SK-N-SH treated with all-trans-retinoic acid at 6 μM for 48 hours (cell line): ENCODE results near the gene RBKS.

ENCODE experiments used
- ATAC-seq: fragments of 200-7000 bp; cut with Tn5 transposase; 3 replicates; pipeline ENCODE4 v1.9.1; 2020; ENCODE audit warnings: mild to moderate bottlenecking, moderate library complexity
- ARNTL ChIP-seq: fragments of 450-650 bp; formaldehyde crosslinking; IDR thresholded peaks from 2 replicates; pipeline ENCODE4 v1.5.0; 2020; ENCODE audit warnings: low read depth, mild to moderate bottlenecking, moderate library complexity, borderline replicate concordance
- BACH2 ChIP-seq: fragments of 250-450 bp; sonication (Bioruptor Pico); IDR thresholded peaks from 2 replicates; pipeline ENCODE4 v1.9.0; 2021; ENCODE audit warnings: mild to moderate bottlenecking, borderline replicate concordance
- ESRRG ChIP-seq: fragments of 250-450 bp; sonication (Bioruptor Pico); IDR thresholded peaks from 2 replicates; pipeline ENCODE4 v1.6.1; 2021; ENCODE audit warnings: mild to moderate bottlenecking
- GLIS3 ChIP-seq: fragments of 250-450 bp; sonication (Bioruptor Pico); IDR thresholded peaks from 2 replicates; pipeline ENCODE4 v1.5.0; 2020; ENCODE audit warnings: mild to moderate bottlenecking, moderate library complexity
- RARB ChIP-seq: fragments of 250-450 bp; sonication (Bioruptor Pico); IDR thresholded peaks from 2 replicates; pipeline ENCODE4 v1.8.0; 2021; ENCODE audit warnings: mild to moderate bottlenecking, moderate library complexity
- SNAI2 ChIP-seq: fragments of 250-450 bp; sonication (Bioruptor Pico); IDR thresholded peaks from 2 replicates; pipeline ENCODE4 v1.5.0; 2020; ENCODE audit warnings: mild to moderate bottlenecking, moderate library complexity
- TCF4 ChIP-seq: fragments of 250-450 bp; sonication (Bioruptor Pico); IDR thresholded peaks from 2 replicates; pipeline ENCODE4 v1.8.0; 2021; ENCODE audit warnings: mild to moderate bottlenecking, moderate library complexity, borderline replicate concordance
- TOX ChIP-seq: fragments of 250-450 bp; sonication (Bioruptor Pico); IDR thresholded peaks from 2 replicates; pipeline ENCODE4 v1.8.0; 2021; ENCODE audit warnings: mild to moderate bottlenecking, moderate library complexity, borderline replicate concordance
- ZFP3 ChIP-seq: fragments of 250-450 bp; sonication (Bioruptor Pico); IDR thresholded peaks from 2 replicates; pipeline ENCODE4 v1.5.0; 2020; ENCODE audit warnings: mild to moderate bottlenecking, moderate library complexity
- ZFP30 ChIP-seq: fragments of 450-650 bp; formaldehyde crosslinking; IDR thresholded peaks from 2 replicates; pipeline ENCODE4 v1.5.0; 2022; ENCODE audit warnings: mild to moderate bottlenecking, moderate library complexity
- ZNF565 ChIP-seq: fragments of 450-650 bp; formaldehyde crosslinking; conservative IDR thresholded peaks from 2 replicates; pipeline ENCODE4 v1.5.0; 2020; ENCODE audit warnings: low read depth, mild to moderate bottlenecking, moderate library complexity
- ZNF70 ChIP-seq: fragments of 450-650 bp; formaldehyde crosslinking; IDR thresholded peaks from 2 replicates; pipeline ENCODE4 v1.5.0; 2020; ENCODE audit warnings: mild to moderate bottlenecking, moderate library complexity
- ZNF8 ChIP-seq: fragments of 450-650 bp; formaldehyde crosslinking; IDR thresholded peaks from 2 replicates; pipeline ENCODE4 v1.5.0; 2020; ENCODE audit warnings: mild to moderate bottlenecking, moderate library complexity
- TF ChIP-seq, protein P1 (sequence below): fragments of 250-450 bp; sonication (Bioruptor Pico); IDR thresholded peaks from 2 replicates; pipeline ENCODE4 v1.8.0; 2020; ENCODE audit warnings: mild to moderate bottlenecking, moderate library complexity, borderline replicate concordance
- TF ChIP-seq, protein P2 (sequence below): fragments of 250-450 bp; sonication (Bioruptor Pico); IDR thresholded peaks from 2 replicates; pipeline ENCODE4 v1.5.1; 2020; ENCODE audit warnings: low read depth, mild to moderate bottlenecking, moderate library complexity
- TF ChIP-seq, protein P3 (sequence below): fragments of 250-450 bp; sonication (Bioruptor Pico); IDR thresholded peaks from 2 replicates; pipeline ENCODE4 v1.5.0; 2020; ENCODE audit warnings: mild to moderate bottlenecking, moderate library complexity

The RBKS gene

GRCh38 chr2:27911458-27912210, 21.4 kb upstream of the RBKS start (continued):
- TF ChIP-seq, protein P1, sequence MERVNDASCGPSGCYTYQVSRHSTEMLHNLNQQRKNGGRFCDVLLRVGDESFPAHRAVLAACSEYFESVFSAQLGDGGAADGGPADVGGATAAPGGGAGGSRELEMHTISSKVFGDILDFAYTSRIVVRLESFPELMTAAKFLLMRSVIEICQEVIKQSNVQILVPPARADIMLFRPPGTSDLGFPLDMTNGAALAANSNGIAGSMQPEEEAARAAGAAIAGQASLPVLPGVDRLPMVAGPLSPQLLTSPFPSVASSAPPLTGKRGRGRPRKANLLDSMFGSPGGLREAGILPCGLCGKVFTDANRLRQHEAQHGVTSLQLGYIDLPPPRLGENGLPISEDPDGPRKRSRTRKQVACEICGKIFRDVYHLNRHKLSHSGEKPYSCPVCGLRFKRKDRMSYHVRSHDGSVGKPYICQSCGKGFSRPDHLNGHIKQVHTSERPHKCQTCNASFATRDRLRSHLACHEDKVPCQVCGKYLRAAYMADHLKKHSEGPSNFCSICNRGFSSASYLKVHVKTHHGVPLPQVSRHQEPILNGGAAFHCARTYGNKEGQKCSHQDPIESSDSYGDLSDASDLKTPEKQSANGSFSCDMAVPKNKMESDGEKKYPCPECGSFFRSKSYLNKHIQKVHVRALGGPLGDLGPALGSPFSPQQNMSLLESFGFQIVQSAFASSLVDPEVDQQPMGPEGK (CRISPR knock-in tag), result no peak
- no peak for TF ChIP-seq TOX (CRISPR knock-in tag)
- no peak for TF ChIP-seq ZNF70 (CRISPR knock-in tag)
- no peak for TF ChIP-seq ZFP3 (CRISPR knock-in tag)
- TF ChIP-seq, all 23 proteins: peak for 0

DNA sequence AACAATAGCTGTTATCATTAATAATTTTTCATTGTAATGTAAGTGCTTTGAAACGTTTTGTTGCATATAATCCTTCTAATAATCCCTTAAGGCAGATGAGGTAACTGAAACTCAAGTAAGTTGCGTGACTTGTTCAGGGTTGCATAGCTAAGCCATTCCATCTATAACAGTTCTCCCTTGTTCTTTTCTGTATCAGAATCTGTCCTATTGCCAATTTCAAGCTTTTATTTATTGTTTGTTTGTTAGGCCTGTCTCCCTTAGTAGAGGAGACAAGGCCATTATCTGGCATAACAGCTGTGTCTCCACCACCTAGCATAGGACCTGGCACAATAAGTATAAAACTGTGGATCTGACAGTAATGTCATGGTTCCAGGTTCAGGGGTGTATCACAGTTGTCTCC, 19.7 kb upstream of the RBKS start:
- ATAC-seq, result no peak
- TF ChIP-seq ZNF565 (CRISPR knock-in tag), result no peak
- no peak for TF ChIP-seq ZNF8 (CRISPR knock-in tag)
- no peak for TF ChIP-seq ESRRG
- TF ChIP-seq SNAI2 (CRISPR knock-in tag), result no peak

DNA sequence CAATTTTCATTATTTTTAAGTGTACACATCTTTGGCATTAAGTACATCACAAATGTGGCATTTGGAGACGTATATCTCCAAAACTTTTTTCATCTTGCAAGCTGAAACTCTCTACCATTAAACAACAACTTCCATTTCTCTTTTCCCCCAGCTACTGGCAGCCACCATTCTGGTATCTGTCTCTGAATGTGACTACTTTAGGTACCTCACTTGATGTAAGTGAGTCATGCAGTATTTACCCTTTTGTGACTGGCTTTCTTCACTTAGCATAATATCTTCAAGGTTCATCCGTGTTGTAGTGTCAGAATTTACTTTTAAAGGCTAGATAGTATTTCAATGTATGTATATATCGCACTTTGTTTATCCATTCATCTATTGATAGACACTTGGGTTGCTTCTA, 17.4 kb upstream of the RBKS start:
- 0 out of 2 replicates have a peak, but pooled peaks have one; percentile 26 for TF ChIP-seq SNAI2 (CRISPR knock-in tag)
- TF ChIP-seq ZFP30 (CRISPR knock-in tag), result no peak
- TF ChIP-seq, protein P2, sequence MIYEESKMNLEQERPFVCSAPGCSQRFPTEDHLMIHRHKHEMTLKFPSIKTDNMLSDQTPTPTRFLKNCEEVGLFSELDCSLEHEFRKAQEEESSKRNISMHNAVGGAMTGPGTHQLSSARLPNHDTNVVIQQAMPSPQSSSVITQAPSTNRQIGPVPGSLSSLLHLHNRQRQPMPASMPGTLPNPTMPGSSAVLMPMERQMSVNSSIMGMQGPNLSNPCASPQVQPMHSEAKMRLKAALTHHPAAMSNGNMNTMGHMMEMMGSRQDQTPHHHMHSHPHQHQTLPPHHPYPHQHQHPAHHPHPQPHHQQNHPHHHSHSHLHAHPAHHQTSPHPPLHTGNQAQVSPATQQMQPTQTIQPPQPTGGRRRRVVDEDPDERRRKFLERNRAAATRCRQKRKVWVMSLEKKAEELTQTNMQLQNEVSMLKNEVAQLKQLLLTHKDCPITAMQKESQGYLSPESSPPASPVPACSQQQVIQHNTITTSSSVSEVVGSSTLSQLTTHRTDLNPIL, result no peak
- TF ChIP-seq, protein P3, sequence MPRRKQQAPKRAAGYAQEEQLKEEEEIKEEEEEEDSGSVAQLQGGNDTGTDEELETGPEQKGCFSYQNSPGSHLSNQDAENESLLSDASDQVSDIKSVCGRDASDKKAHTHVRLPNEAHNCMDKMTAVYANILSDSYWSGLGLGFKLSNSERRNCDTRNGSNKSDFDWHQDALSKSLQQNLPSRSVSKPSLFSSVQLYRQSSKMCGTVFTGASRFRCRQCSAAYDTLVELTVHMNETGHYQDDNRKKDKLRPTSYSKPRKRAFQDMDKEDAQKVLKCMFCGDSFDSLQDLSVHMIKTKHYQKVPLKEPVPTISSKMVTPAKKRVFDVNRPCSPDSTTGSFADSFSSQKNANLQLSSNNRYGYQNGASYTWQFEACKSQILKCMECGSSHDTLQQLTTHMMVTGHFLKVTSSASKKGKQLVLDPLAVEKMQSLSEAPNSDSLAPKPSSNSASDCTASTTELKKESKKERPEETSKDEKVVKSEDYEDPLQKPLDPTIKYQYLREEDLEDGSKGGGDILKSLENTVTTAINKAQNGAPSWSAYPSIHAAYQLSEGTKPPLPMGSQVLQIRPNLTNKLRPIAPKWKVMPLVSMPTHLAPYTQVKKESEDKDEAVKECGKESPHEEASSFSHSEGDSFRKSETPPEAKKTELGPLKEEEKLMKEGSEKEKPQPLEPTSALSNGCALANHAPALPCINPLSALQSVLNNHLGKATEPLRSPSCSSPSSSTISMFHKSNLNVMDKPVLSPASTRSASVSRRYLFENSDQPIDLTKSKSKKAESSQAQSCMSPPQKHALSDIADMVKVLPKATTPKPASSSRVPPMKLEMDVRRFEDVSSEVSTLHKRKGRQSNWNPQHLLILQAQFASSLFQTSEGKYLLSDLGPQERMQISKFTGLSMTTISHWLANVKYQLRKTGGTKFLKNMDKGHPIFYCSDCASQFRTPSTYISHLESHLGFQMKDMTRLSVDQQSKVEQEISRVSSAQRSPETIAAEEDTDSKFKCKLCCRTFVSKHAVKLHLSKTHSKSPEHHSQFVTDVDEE, result no peak
- TF ChIP-seq, all 23 proteins: peak for 1
- ATAC-seq, result no peak

- TF ChIP-seq ZFP3 (CRISPR knock-in tag) (no peak), ZNF8 (CRISPR knock-in tag) (no peak), TCF4 (CRISPR knock-in tag) (no peak), ZNF565 (CRISPR knock-in tag) (no peak), ZFP30 (CRISPR knock-in tag) (no peak), RARB (CRISPR knock-in tag) (no peak), GLIS3 (CRISPR knock-in tag) (no peak), ARNTL (no peak), BACH2 (CRISPR knock-in tag) (no peak), TOX (CRISPR knock-in tag) (no peak)
- TF ChIP-seq, protein P3, result no peak
- TF ChIP-seq, protein P2, result no peak
- ATAC-seq, result no peak
These were observed 15.9 kb upstream of the RBKS start for GRCh38 chr2:27906074-27906473.
